ENCODE results near the gene UBE2I. TPM values are rescaled to one million over a fixed set of nuclear protein-coding genes. Genes with fewer than 3 reads are reported as not detected.
A peak's percentile ranks its signal among the peaks of the same experiment; 100 is the strongest.

UBE2I gene
- total RNA-seq, 2 donors from 2014 or later: 58.2 to 110 TPM

DNA sequence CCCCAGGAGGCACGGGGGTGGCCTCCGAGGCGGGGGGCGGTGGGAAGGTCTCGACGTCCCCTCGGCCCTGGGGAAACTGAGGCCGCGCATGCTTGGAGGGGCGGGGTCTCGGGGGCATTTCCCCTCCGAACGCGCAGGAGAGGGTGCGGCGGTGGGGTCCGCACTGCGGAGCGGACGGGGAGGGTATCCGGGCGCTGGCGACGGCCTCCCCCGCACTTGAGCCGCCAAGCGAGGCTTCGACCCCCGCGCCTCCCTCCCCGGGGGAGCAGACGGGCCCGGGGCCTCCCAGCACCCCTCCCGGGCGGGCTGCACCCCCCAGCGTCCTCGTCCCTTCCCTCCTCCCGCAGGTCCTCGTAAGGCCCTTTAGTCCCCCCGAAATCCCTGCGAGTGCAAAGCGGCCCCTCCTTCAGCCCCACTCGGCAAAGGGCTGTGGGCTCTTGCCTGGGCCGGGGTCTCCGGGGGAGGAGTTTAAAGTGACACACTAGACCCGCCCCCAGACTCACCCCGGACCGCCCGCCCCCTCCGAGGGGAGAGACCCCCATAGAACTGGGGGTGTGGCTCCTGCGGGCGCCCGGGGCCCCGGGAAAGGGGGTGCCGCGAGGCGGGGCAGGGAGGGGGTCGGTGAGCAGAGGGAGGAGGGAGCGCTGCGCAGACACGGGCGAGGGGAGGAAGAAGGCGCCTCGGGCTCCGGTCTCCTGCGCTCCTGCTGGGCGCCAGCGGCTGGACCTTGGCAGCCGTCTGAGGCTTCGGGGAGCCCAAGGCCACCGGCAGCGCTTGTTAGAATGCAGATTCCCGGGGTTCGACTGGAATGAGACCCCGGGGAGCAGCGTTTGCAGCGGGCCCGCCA lies 24.6 kb downstream of the UBE2I start:
- TF ChIP-seq, protein P1, sequence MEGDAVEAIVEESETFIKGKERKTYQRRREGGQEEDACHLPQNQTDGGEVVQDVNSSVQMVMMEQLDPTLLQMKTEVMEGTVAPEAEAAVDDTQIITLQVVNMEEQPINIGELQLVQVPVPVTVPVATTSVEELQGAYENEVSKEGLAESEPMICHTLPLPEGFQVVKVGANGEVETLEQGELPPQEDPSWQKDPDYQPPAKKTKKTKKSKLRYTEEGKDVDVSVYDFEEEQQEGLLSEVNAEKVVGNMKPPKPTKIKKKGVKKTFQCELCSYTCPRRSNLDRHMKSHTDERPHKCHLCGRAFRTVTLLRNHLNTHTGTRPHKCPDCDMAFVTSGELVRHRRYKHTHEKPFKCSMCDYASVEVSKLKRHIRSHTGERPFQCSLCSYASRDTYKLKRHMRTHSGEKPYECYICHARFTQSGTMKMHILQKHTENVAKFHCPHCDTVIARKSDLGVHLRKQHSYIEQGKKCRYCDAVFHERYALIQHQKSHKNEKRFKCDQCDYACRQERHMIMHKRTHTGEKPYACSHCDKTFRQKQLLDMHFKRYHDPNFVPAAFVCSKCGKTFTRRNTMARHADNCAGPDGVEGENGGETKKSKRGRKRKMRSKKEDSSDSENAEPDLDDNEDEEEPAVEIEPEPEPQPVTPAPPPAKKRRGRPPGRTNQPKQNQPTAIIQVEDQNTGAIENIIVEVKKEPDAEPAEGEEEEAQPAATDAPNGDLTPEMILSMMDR (IDR thresholded peaks at IDR 0.05): no peak
- no peak for TF ChIP-seq POLR2AphosphoS5 (IDR thresholded peaks at IDR 0.05)
- TF ChIP-seq POLR2A (IDR thresholded peaks at IDR 0.05): no peak
- Histone ChIP-seq H3K27me3 (replicated peaks; ENCODE audit: insufficient read depth) (no peaks in the 10 kb centered on the region), H3K4me1 (replicated peaks) (peaks cover 19% of the 10 kb centered on the region), H3K4me3 (peak overlapping the region; percentile 35 to 49), H3K36me3 (no peaks in the 10 kb centered on the region), H3K9me3 (no peaks in the 10 kb centered on the region), H3K27ac (peak overlapping the region in 1 of 2 donors; percentile 73)
- DNase-seq (ENCODE audit: low spot score): no peak
- 3% methylated on average over 57 of the region's 78 CpGs for WGBS
- intact Hi-C loops (cut with DNase I): no loop called here

DNA sequence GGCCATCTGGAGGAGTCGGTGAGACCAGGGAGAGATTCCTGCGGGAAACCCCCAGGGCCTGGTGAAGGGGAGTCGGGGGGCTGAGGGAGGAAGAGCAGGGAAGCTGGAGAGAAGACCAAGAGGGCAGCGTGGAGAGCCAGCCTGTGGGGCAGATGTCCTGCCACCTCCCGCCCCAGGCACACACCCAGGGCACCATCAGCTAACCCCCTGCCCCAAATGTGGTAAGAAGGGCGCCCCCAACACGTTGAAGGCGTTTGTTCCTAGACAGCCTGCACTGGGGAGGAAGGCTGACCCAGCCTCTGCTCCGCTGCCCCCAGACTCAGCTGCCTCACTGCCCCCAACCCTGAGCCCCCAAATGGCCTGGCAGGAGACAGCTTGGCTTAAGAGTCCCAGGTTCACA lies 25.3 kb downstream of the UBE2I start:
- no peaks in the 10 kb centered on the region for H3K27me3 ChIP-seq (replicated peaks; ENCODE audit: insufficient read depth)
- H3K4me3 ChIP-seq: peak overlapping the region in 1 of 2 donors; percentile 49
- TF ChIP-seq POLR2A (IDR thresholded peaks at IDR 0.05) (no peak), POLR2AphosphoS5 (IDR thresholded peaks at IDR 0.05) (no peak)
- TF ChIP-seq, protein P1 (IDR thresholded peaks at IDR 0.05): no peak
- intact Hi-C loops (cut with DNase I): no loop called here
- H3K9me3 ChIP-seq: no peaks in the 10 kb centered on the region
- peaks cover 19% of the 10 kb centered on the region for H3K4me1 ChIP-seq (replicated peaks)
- H3K36me3 ChIP-seq: no peaks in the 10 kb centered on the region
- 56% methylated on average over 9 of the region's 9 CpGs for WGBS
- no peak overlapping the region for H3K27ac ChIP-seq
- DNase-seq (ENCODE audit: low spot score): no peak

DNA sequence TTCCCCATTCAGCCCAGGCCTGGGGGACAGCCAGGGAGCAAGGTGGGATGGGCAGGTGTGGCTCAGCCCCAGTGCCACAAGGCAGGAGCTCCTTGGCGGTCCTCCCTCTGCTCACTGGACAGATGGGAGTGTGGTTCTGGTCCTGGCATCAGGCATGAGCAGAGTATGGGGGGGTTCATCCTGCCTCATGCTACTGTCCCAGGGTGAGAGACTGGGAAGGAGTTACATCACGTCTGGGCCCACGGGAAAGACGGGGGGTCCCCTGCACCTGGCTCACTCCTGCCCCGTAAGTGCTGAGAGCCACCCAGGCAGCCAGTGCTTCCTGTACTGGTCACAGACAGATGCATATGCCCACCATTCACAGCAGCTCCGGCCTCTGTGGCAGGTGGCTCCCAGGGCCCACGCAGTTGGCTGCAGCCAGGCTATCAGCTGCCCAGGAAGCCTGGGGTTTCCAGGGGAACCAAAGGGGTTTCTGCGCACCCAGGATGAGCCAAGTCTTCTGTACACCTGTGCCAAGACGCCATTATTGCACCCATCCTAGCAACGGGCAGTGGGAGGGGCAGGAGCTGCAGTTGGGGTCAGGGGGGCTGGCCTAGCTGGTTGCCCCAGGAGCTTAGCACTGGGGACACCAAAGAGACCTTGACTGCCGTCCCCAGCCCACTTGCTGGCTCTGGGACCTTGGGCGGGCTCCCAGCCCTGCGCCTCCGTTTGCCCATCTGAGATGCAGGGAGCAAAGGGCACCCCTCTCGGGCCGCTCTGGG lies 26.0 kb downstream of the UBE2I start:
- Histone ChIP-seq H3K27ac (no peak overlapping the region), H3K36me3 (no peaks in the 10 kb centered on the region), H3K27me3 (replicated peaks; ENCODE audit: insufficient read depth) (no peaks in the 10 kb centered on the region), H3K9me3 (no peaks in the 10 kb centered on the region), H3K4me3 (no peak overlapping the region), H3K4me1 (replicated peaks) (peaks cover 19% of the 10 kb centered on the region)
- TF ChIP-seq, protein P1 (IDR thresholded peaks at IDR 0.05): no peak
- TF ChIP-seq POLR2AphosphoS5 (IDR thresholded peaks at IDR 0.05) (no peak), POLR2A (IDR thresholded peaks at IDR 0.05) (no peak)
- intact Hi-C loops (cut with DNase I): no loop called here
- DNase-seq (ENCODE audit: low spot score): no peak
- WGBS: 57% methylated on average over 16 of the region's 16 CpGs

DNA sequence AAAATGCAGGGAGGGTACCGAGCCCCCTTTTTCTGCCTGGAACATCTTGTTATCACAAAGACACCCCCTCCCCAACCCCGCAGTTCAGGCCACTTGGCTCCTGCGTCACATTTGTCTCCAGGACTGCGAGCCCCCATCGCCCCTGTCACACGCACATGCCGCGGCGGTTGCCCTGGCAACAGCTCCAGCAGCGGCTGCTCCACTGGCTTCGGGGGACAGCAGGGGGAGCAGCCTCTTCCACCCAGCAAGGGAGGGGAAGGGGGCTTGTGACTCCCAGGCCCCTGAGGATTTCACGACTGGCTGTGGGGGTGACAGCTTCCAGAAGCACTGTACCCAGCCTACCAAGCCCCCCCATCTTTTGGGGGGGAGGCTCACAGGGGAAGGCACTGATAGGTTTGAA lies 26.6 kb downstream of the UBE2I start:
- Histone ChIP-seq H3K27ac (no peak overlapping the region), H3K4me3 (no peak overlapping the region), H3K4me1 (replicated peaks) (peaks cover 19% of the 10 kb centered on the region), H3K36me3 (no peaks in the 10 kb centered on the region), H3K27me3 (replicated peaks; ENCODE audit: insufficient read depth) (no peaks in the 10 kb centered on the region), H3K9me3 (no peaks in the 10 kb centered on the region)
- no peak for DNase-seq (ENCODE audit: low spot score)
- TF ChIP-seq POLR2AphosphoS5 (IDR thresholded peaks at IDR 0.05): no peak
- TF ChIP-seq, protein P1 (IDR thresholded peaks at IDR 0.05): no peak
- intact Hi-C loops (cut with DNase I): no loop called here
- 25% methylated on average over 12 of the region's 12 CpGs for WGBS

Data from prostate gland (tissue), 2 donors.